Glutamatergic neuron (in vitro differentiated cells): ENCODE measurements around the gene MYO1D. TPM values are rescaled to one million over a fixed set of nuclear protein-coding genes. Genes with fewer than 3 reads are reported as not detected.

Experiments
- DNase-seq: peaks from one replicate; pipeline ENCODE4 v3.0.0; 2022
- H3K27ac Mint-ChIP-seq: one replicate; pipeline ENCODE4 v1.8.0; 2020; ENCODE audit warnings: mild to moderate bottlenecking, mixed read lengths, inconsistent platforms; ENCODE audit not compliant: unreplicated experiment
- H3K27me3 Mint-ChIP-seq: one replicate; pipeline ENCODE4 v1.8.0; 2020; ENCODE audit warnings: mild to moderate bottlenecking, moderate library complexity, mixed read lengths, inconsistent platforms; ENCODE audit not compliant: unreplicated experiment
- H3K36me3 Mint-ChIP-seq: one replicate; pipeline ENCODE4 v1.8.0; 2020; ENCODE audit warnings: mild to moderate bottlenecking, mixed read lengths, inconsistent platforms; ENCODE audit not compliant: unreplicated experiment
- H3K4me1 Mint-ChIP-seq: one replicate; pipeline ENCODE4 v1.8.0; 2020; ENCODE audit warnings: mild to moderate bottlenecking, low read depth, mixed read lengths, inconsistent platforms; ENCODE audit not compliant: unreplicated experiment
- H3K4me3 Mint-ChIP-seq: one replicate; pipeline ENCODE4 v1.8.0; 2020; ENCODE audit warnings: mild to moderate bottlenecking, mixed read lengths, inconsistent platforms; ENCODE audit not compliant: unreplicated experiment
- H3K9me3 Mint-ChIP-seq: one replicate; pipeline ENCODE4 v1.8.0; 2020; ENCODE audit warnings: mild to moderate bottlenecking, moderate library complexity, mixed read lengths, inconsistent platforms; ENCODE audit not compliant: unreplicated experiment
- total RNA-seq: library from RNA; stranded (reverse); fragmentation: NEBNext Ultra II Directional; extraction: Animal tissue kit (Norgen Biotek cat#: 25700); gene quantifications from one replicate; pipeline ENCODE4 v1.2.1, GENCODE V29; 2021; ENCODE audit not compliant: unreplicated experiment
- TF ChIP-seq, protein P1 (sequence below): fragments of 200-600 bp; sonication (generic); IDR thresholded peaks from one replicate; pipeline ENCODE4 v1.5.0; 2021; ENCODE audit not compliant: partially characterized antibody, unreplicated experiment

Gene MYO1D
- total RNA-seq, 1 donor from 2014 or later, result 5.3 TPM

DNA sequence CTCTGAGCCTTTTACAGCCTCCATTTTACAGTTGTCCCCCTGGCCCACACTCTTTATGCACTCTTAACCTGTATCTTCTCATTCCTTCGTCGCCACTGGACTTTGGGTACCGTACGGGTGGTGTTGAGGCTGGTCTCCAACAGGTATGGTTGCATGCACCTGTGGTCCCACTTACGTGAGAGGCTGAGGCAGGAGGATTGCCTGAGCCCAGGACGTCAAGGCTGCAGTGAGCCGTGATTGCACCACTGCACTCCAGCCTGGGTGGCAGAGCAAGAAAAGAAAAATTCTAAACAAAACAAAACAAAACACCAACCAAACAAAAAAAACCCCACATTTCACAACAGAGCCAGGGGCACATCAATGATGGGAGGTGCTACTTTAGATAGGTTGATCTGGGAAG lies 36.7 kb upstream of the MYO1D start:
- TF ChIP-seq, protein P1, sequence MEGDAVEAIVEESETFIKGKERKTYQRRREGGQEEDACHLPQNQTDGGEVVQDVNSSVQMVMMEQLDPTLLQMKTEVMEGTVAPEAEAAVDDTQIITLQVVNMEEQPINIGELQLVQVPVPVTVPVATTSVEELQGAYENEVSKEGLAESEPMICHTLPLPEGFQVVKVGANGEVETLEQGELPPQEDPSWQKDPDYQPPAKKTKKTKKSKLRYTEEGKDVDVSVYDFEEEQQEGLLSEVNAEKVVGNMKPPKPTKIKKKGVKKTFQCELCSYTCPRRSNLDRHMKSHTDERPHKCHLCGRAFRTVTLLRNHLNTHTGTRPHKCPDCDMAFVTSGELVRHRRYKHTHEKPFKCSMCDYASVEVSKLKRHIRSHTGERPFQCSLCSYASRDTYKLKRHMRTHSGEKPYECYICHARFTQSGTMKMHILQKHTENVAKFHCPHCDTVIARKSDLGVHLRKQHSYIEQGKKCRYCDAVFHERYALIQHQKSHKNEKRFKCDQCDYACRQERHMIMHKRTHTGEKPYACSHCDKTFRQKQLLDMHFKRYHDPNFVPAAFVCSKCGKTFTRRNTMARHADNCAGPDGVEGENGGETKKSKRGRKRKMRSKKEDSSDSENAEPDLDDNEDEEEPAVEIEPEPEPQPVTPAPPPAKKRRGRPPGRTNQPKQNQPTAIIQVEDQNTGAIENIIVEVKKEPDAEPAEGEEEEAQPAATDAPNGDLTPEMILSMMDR, result no peak
- no peak overlapping the region for H3K27ac Mint-ChIP-seq
- H3K36me3 Mint-ChIP-seq, result no peaks in the 10 kb centered on the region
- H3K9me3 Mint-ChIP-seq, result no peaks in the 10 kb centered on the region
- H3K4me3 Mint-ChIP-seq, result no peak overlapping the region
- peaks cover 5% of the 10 kb centered on the region for H3K4me1 Mint-ChIP-seq
- DNase-seq, result no peak
- H3K27me3 Mint-ChIP-seq, result peaks cover 3% of the 10 kb centered on the region

GRCh38 chr17:32912218-32912897 lies 35.4 kb upstream of the MYO1D start:
- Mint-ChIP-seq H3K36me3 (no peaks in the 10 kb centered on the region), H3K4me3 (no peak overlapping the region), H3K4me1 (peaks cover 5% of the 10 kb centered on the region), H3K27ac (no peak overlapping the region), H3K9me3 (no peaks in the 10 kb centered on the region), H3K27me3 (no peaks in the 10 kb centered on the region)
- TF ChIP-seq, protein P1, result no peak
- DNase-seq, result no peak

- no peak overlapping the region for H3K27ac Mint-ChIP-seq
- H3K4me3 Mint-ChIP-seq, result no peak overlapping the region
Observed at GRCh38 chr17:32910769-32911168, 33.8 kb upstream of the MYO1D start.

DNA sequence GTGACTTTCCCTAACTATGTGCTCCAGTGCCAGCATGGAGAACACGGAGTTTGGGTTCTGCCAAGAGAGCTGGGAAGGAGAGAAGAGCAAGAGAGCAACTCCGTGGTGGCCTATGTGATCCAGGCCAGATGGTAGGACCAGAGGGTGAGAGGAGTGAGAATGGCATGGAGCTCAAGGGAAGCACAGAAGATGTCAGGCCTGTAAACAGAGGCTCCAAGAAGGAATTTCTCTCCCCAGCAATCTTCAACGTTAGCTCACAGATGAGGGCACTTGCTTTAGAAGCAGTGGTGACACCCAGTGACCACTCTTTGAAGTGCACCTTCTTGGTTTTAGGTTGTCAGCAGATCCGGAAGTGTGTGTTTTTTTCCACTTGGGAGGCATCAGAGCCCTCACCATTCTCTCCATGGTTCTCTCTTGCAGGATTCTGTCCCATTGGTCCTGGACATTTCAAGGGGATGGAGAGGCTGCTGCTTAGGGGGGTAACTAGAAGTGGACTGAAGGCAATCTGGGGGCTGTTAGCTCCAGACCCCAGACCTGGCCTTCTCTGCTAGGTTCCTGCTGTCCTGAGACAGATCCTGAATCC lies 33.0 kb upstream of the MYO1D start:
- peaks cover 5% of the 10 kb centered on the region for H3K4me1 Mint-ChIP-seq
- no peaks in the 10 kb centered on the region for H3K27me3 Mint-ChIP-seq
- no peaks in the 10 kb centered on the region for H3K9me3 Mint-ChIP-seq
- TF ChIP-seq, protein P1, result peak; percentile 67
- no peak overlapping the region for H3K27ac Mint-ChIP-seq
- DNase-seq, result peak; percentile 70
- H3K4me3 Mint-ChIP-seq, result no peak overlapping the region
- H3K36me3 Mint-ChIP-seq, result no peaks in the 10 kb centered on the region

More at GRCh38 chr17:32910769-32911168, 33.8 kb upstream of the MYO1D start:
- no peak for DNase-seq
- Mint-ChIP-seq H3K9me3 (no peaks in the 10 kb centered on the region), H3K27me3 (no peaks in the 10 kb centered on the region), H3K4me1 (peaks cover 5% of the 10 kb centered on the region), H3K36me3 (no peaks in the 10 kb centered on the region)
- TF ChIP-seq, protein P1, result no peak

GRCh38 chr17:32907583-32907982 lies 30.7 kb upstream of the MYO1D start:
- TF ChIP-seq, protein P1, result no peak
- Mint-ChIP-seq H3K9me3 (no peaks in the 10 kb centered on the region), H3K4me1 (peaks cover 5% of the 10 kb centered on the region), H3K4me3 (no peak overlapping the region), H3K27ac (no peak overlapping the region), H3K27me3 (no peaks in the 10 kb centered on the region), H3K36me3 (no peaks in the 10 kb centered on the region)
- no peak for DNase-seq
